ENCODE results near the gene BANK1.

BANK1 gene

GRCh38 chr4:101967697-101968346, 177.3 kb downstream of the BANK1 start:
- H3K4me3 ChIP-seq (ENCODE audit: low read depth in 1 of 2, low read length in 2 of 2): no peak overlapping the region
- no peaks in the 10 kb centered on the region for H3K27me3 ChIP-seq (ENCODE audit: low read depth, low read length)
- H3K4me1 ChIP-seq (ENCODE audit: control insufficient read depth in 1 of 2, insufficient read depth in 2 of 2, low read length in 2 of 2): no peaks in the 10 kb centered on the region
- no peak overlapping the region for H3K27ac ChIP-seq (ENCODE audit: low read length)
- no peaks in the 10 kb centered on the region for H3K9me3 ChIP-seq (ENCODE audit: control insufficient read depth in 1 of 2, low read length in 2 of 2)
- H3K36me3 ChIP-seq (ENCODE audit: control insufficient read depth in 1 of 2, insufficient read depth in 2 of 2, low read length in 2 of 2): no peaks in the 10 kb centered on the region

GRCh38 chr4:101968364-101968763, 177.8 kb downstream of the BANK1 start:
- no peak overlapping the region for H3K4me3 ChIP-seq (ENCODE audit: low read depth in 1 of 2, low read length in 2 of 2)

GRCh38 chr4:101969965-101970364, 179.4 kb downstream of the BANK1 start:
- Histone ChIP-seq H3K4me1 (ENCODE audit: control insufficient read depth in 1 of 2, insufficient read depth in 2 of 2, low read length in 2 of 2) (no peaks in the 10 kb centered on the region), H3K36me3 (ENCODE audit: control insufficient read depth in 1 of 2, insufficient read depth in 2 of 2, low read length in 2 of 2) (no peaks in the 10 kb centered on the region), H3K9me3 (ENCODE audit: control insufficient read depth in 1 of 2, low read length in 2 of 2) (no peaks in the 10 kb centered on the region), H3K4me3 (ENCODE audit: low read depth in 1 of 2, low read length in 2 of 2) (no peak overlapping the region), H3K27me3 (ENCODE audit: low read depth, low read length) (no peaks in the 10 kb centered on the region), H3K27ac (ENCODE audit: low read length) (no peak overlapping the region)

More at GRCh38 chr4:101968364-101968763, 177.8 kb downstream of the BANK1 start:
- no peak overlapping the region for H3K27ac ChIP-seq (ENCODE audit: low read length)
- no peaks in the 10 kb centered on the region for H3K9me3 ChIP-seq (ENCODE audit: control insufficient read depth in 1 of 2, low read length in 2 of 2)
- H3K4me1 ChIP-seq (ENCODE audit: control insufficient read depth in 1 of 2, insufficient read depth in 2 of 2, low read length in 2 of 2): no peaks in the 10 kb centered on the region
- no peaks in the 10 kb centered on the region for H3K36me3 ChIP-seq (ENCODE audit: control insufficient read depth in 1 of 2, insufficient read depth in 2 of 2, low read length in 2 of 2)
- no peaks in the 10 kb centered on the region for H3K27me3 ChIP-seq (ENCODE audit: low read depth, low read length)

GRCh38 chr4:101970547-101971155, 180.1 kb downstream of the BANK1 start:
- H3K9me3 ChIP-seq (ENCODE audit: control insufficient read depth in 1 of 2, low read length in 2 of 2): no peaks in the 10 kb centered on the region
- H3K4me1 ChIP-seq (ENCODE audit: control insufficient read depth in 1 of 2, insufficient read depth in 2 of 2, low read length in 2 of 2): no peaks in the 10 kb centered on the region
- no peak overlapping the region for H3K4me3 ChIP-seq (ENCODE audit: low read depth in 1 of 2, low read length in 2 of 2)
- no peaks in the 10 kb centered on the region for H3K27me3 ChIP-seq (ENCODE audit: low read depth, low read length)
- no peak overlapping the region for H3K27ac ChIP-seq (ENCODE audit: low read length)
- no peaks in the 10 kb centered on the region for H3K36me3 ChIP-seq (ENCODE audit: control insufficient read depth in 1 of 2, insufficient read depth in 2 of 2, low read length in 2 of 2)

- Histone ChIP-seq H3K9me3 (ENCODE audit: control insufficient read depth in 1 of 2, low read length in 2 of 2) (no peaks in the 10 kb centered on the region), H3K4me3 (ENCODE audit: low read depth in 1 of 2, low read length in 2 of 2) (no peak overlapping the region), H3K36me3 (ENCODE audit: control insufficient read depth in 1 of 2, insufficient read depth in 2 of 2, low read length in 2 of 2) (no peaks in the 10 kb centered on the region), H3K27ac (ENCODE audit: low read length) (no peak overlapping the region), H3K27me3 (ENCODE audit: low read depth, low read length) (no peaks in the 10 kb centered on the region), H3K4me1 (ENCODE audit: control insufficient read depth in 1 of 2, insufficient read depth in 2 of 2, low read length in 2 of 2) (no peaks in the 10 kb centered on the region)
Measured at GRCh38 chr4:101972791-101973190, 182.3 kb downstream of the BANK1 start.

- no peaks in the 10 kb centered on the region for H3K9me3 ChIP-seq (ENCODE audit: control insufficient read depth in 1 of 2, low read length in 2 of 2)
- H3K4me3 ChIP-seq (ENCODE audit: low read depth in 1 of 2, low read length in 2 of 2): no peak overlapping the region
- H3K27ac ChIP-seq (ENCODE audit: low read length): no peak overlapping the region
- H3K36me3 ChIP-seq (ENCODE audit: control insufficient read depth in 1 of 2, insufficient read depth in 2 of 2, low read length in 2 of 2): no peaks in the 10 kb centered on the region
- H3K27me3 ChIP-seq (ENCODE audit: low read depth, low read length): no peaks in the 10 kb centered on the region
- no peaks in the 10 kb centered on the region for H3K4me1 ChIP-seq (ENCODE audit: control insufficient read depth in 1 of 2, insufficient read depth in 2 of 2, low read length in 2 of 2)
Measured at GRCh38 chr4:101973361-101973760, 182.8 kb downstream of the BANK1 start.

- no peak overlapping the region for H3K27ac ChIP-seq (ENCODE audit: low read length)
- no peaks in the 10 kb centered on the region for H3K36me3 ChIP-seq (ENCODE audit: control insufficient read depth in 1 of 2, insufficient read depth in 2 of 2, low read length in 2 of 2)
- no peak overlapping the region for H3K4me3 ChIP-seq (ENCODE audit: low read depth in 1 of 2, low read length in 2 of 2)
- no peaks in the 10 kb centered on the region for H3K27me3 ChIP-seq (ENCODE audit: low read depth, low read length)
- no peaks in the 10 kb centered on the region for H3K9me3 ChIP-seq (ENCODE audit: control insufficient read depth in 1 of 2, low read length in 2 of 2)
- no peaks in the 10 kb centered on the region for H3K4me1 ChIP-seq (ENCODE audit: control insufficient read depth in 1 of 2, insufficient read depth in 2 of 2, low read length in 2 of 2)
Measured at GRCh38 chr4:101977076-101977475, 186.5 kb downstream of the BANK1 start.

- Histone ChIP-seq H3K4me1 (ENCODE audit: control insufficient read depth in 1 of 2, insufficient read depth in 2 of 2, low read length in 2 of 2) (no peaks in the 10 kb centered on the region), H3K27ac (ENCODE audit: low read length) (no peak overlapping the region), H3K36me3 (ENCODE audit: control insufficient read depth in 1 of 2, insufficient read depth in 2 of 2, low read length in 2 of 2) (no peaks in the 10 kb centered on the region), H3K9me3 (ENCODE audit: control insufficient read depth in 1 of 2, low read length in 2 of 2) (peaks cover 0 to 2% of the 10 kb centered on the region in 2 donors), H3K4me3 (ENCODE audit: low read depth in 1 of 2, low read length in 2 of 2) (no peak overlapping the region), H3K27me3 (ENCODE audit: low read depth, low read length) (no peaks in the 10 kb centered on the region)
Measured at GRCh38 chr4:101981756-101982155, 191.2 kb downstream of the BANK1 start.

GRCh38 chr4:101983835-101984234, 193.3 kb downstream of the BANK1 start:
- Histone ChIP-seq H3K4me3 (ENCODE audit: low read depth in 1 of 2, low read length in 2 of 2) (no peak overlapping the region), H3K4me1 (ENCODE audit: control insufficient read depth in 1 of 2, insufficient read depth in 2 of 2, low read length in 2 of 2) (no peaks in the 10 kb centered on the region), H3K9me3 (ENCODE audit: control insufficient read depth in 1 of 2, low read length in 2 of 2) (peaks cover 0 to 2% of the 10 kb centered on the region in 2 donors), H3K36me3 (ENCODE audit: control insufficient read depth in 1 of 2, insufficient read depth in 2 of 2, low read length in 2 of 2) (no peaks in the 10 kb centered on the region), H3K27ac (ENCODE audit: low read length) (no peak overlapping the region), H3K27me3 (ENCODE audit: low read depth, low read length) (no peaks in the 10 kb centered on the region)

GRCh38 chr4:101987623-101988243, 197.2 kb downstream of the BANK1 start:
- Histone ChIP-seq H3K4me1 (ENCODE audit: control insufficient read depth in 1 of 2, insufficient read depth in 2 of 2, low read length in 2 of 2) (no peaks in the 10 kb centered on the region), H3K27me3 (ENCODE audit: low read depth, low read length) (no peaks in the 10 kb centered on the region)

GRCh38 chr4:101989551-101989950, 199.0 kb downstream of the BANK1 start:
- Histone ChIP-seq H3K4me3 (ENCODE audit: low read depth in 1 of 2, low read length in 2 of 2) (no peak overlapping the region), H3K4me1 (ENCODE audit: control insufficient read depth in 1 of 2, insufficient read depth in 2 of 2, low read length in 2 of 2) (peaks cover 0 to 11% of the 10 kb centered on the region in 2 donors), H3K36me3 (ENCODE audit: control insufficient read depth in 1 of 2, insufficient read depth in 2 of 2, low read length in 2 of 2) (no peaks in the 10 kb centered on the region), H3K9me3 (ENCODE audit: control insufficient read depth in 1 of 2, low read length in 2 of 2) (peaks cover 0 to 2% of the 10 kb centered on the region in 2 donors), H3K27ac (ENCODE audit: low read length) (no peak overlapping the region), H3K27me3 (ENCODE audit: low read depth, low read length) (no peaks in the 10 kb centered on the region)

More at GRCh38 chr4:101987623-101988243, 197.2 kb downstream of the BANK1 start:
- peaks cover 0 to 2% of the 10 kb centered on the region in 2 donors for H3K9me3 ChIP-seq (ENCODE audit: control insufficient read depth in 1 of 2, low read length in 2 of 2)
- no peaks in the 10 kb centered on the region for H3K36me3 ChIP-seq (ENCODE audit: control insufficient read depth in 1 of 2, insufficient read depth in 2 of 2, low read length in 2 of 2)
- H3K27ac ChIP-seq (ENCODE audit: low read length): no peak overlapping the region
- H3K4me3 ChIP-seq (ENCODE audit: low read depth in 1 of 2, low read length in 2 of 2): no peak overlapping the region
